H1 (cell line): Measurements from ENCODE around the gene MESD. TPM values are rescaled to one million over a fixed set of nuclear protein-coding genes. Genes with fewer than 3 reads are reported as not detected.

Source experiments
- CTCF ChIA-PET: fragments of 300-600 bp; sonication (Branson Sonifier 250); formaldehyde crosslinking; loops from one replicate; lab custom pipeline; 2021; ENCODE audit not compliant: partially characterized antibody; lab: Charles Lee
- POLR2A ChIA-PET: fragments of 300-600 bp; sonication (Branson Sonifier 250); formaldehyde crosslinking; loops from one replicate; lab custom pipeline; 2021; ENCODE audit warnings: inconsistent platforms; ENCODE audit not compliant: partially characterized antibody; lab: Charles Lee
- DNase-seq, 2 experiments: peaks; one replicate each; pipeline versions ENCODE4 v3.0.0 to v3.0.0-alpha.2; 2010 to 2022; ENCODE audit warnings: low spot score in 2 of 2, low read depth in 1 of 2, mixed read lengths in 1 of 2
- FAIRE-seq: peaks from 2 replicates; lab custom pipeline; 2011; peaks lifted over from hg19 to GRCh38; lab: Jason Lieb, UNC
- H2AFZ ChIP-seq: 2 replicates; pipeline ENCODE4 v1.8.1; 2012; ENCODE audit warnings: low read length, inconsistent platforms
- H2AK5ac ChIP-seq: 2 replicates; pipeline ENCODE4 v1.6.1; 2013; ENCODE audit warnings: low read depth, low read length
- H2BK120ac ChIP-seq: replicated peaks from 2 replicates; pipeline ENCODE3; 2013; ENCODE audit warnings: low read depth, low read length, inconsistent platforms
- H2BK12ac ChIP-seq: 2 replicates; pipeline ENCODE4 v1.6.1; 2013; ENCODE audit warnings: low read depth, low read length
- H2BK15ac ChIP-seq: 2 replicates; pipeline ENCODE4 v1.6.1; 2013; ENCODE audit warnings: low read length
- H2BK20ac ChIP-seq: 2 replicates; pipeline ENCODE4 v1.6.1; 2013; ENCODE audit warnings: low read length
- H2BK5ac ChIP-seq: 2 replicates; pipeline ENCODE4 v1.6.1; 2013; ENCODE audit warnings: low read depth, low read length
- H3K14ac ChIP-seq: 2 replicates; pipeline ENCODE4 v1.6.1; 2013; ENCODE audit warnings: inconsistent platforms; ENCODE audit not compliant: insufficient read length
- H3K18ac ChIP-seq: 2 replicates; pipeline ENCODE4 v1.6.1; 2013; ENCODE audit warnings: low read length; ENCODE audit errors: extremely low read depth
- H3K23ac ChIP-seq: 2 replicates; pipeline ENCODE4 v1.6.1; 2013; ENCODE audit warnings: inconsistent platforms; ENCODE audit not compliant: insufficient read length
- H3K23me2 ChIP-seq: 2 replicates; pipeline ENCODE4 v1.6.1; 2013; ENCODE audit warnings: low read depth, low read length
- H3K27ac ChIP-seq: 2 replicates; pipeline ENCODE4 v1.6.1; 2011; ENCODE audit warnings: low read depth, low read length, inconsistent platforms
- H3K27me3 ChIP-seq, 4 experiments: replicated peaks in 1 of 4; 1 replicate in 1 of 4; 2 replicates in 3 of 4; pipeline versions ENCODE4 v1.6.1 to v1.8.1; 2011 to 2013; ENCODE audit warnings: low read length in 3 of 4, mild to moderate bottlenecking in 3 of 4, inconsistent platforms in 2 of 4, mixed read lengths in 2 of 4, moderate library complexity in 1 of 4; ENCODE audit not compliant: control insufficient read depth in 3 of 4, insufficient read depth in 3 of 4; ENCODE audit errors: extremely low read depth in 1 of 4
- H3K36me3 ChIP-seq, 4 experiments: 2 replicates each; pipeline versions ENCODE4 v1.6.1 to v1.8.1; 2011 to 2013; ENCODE audit warnings: mild to moderate bottlenecking in 4 of 4, low read length in 3 of 4, moderate library complexity in 2 of 4, control low read depth in 1 of 4, inconsistent platforms in 1 of 4; ENCODE audit not compliant: insufficient read depth in 4 of 4, control insufficient read depth in 2 of 4
- H3K4ac ChIP-seq: replicated peaks from 2 replicates; pipeline ENCODE3; 2013; ENCODE audit warnings: low read length, low read depth, mixed read lengths, inconsistent platforms; ENCODE audit not compliant: insufficient read length
- H3K4me1 ChIP-seq, 4 experiments: replicated peaks in 1 of 4; 1 replicate in 1 of 4; 2 replicates in 3 of 4; pipeline versions ENCODE4 v1.6.1 to v1.8.1; 2011 to 2013; ENCODE audit warnings: low read length in 3 of 4, inconsistent platforms in 2 of 4, mixed read lengths in 1 of 4; ENCODE audit not compliant: insufficient read depth in 4 of 4, control insufficient read depth in 3 of 4
- H3K4me2 ChIP-seq, 2 experiments: 2 replicates each; pipeline versions ENCODE4 v1.6.1 to v1.8.1; 2011 to 2013; ENCODE audit warnings: low read depth in 2 of 2, low read length in 2 of 2, control low read depth in 1 of 2, inconsistent platforms in 1 of 2, mild to moderate bottlenecking in 1 of 2; ENCODE audit not compliant: insufficient read depth in 1 of 2
- H3K4me3 ChIP-seq, 4 experiments: fragments of 200-600, 300-600 bp in 1 of 4; sonication (generic), shearing (Covaris generic), sonication (Bioruptor Twin) in 1 of 4; 2 replicates each; pipeline versions ENCODE4 v1.5.1 to v1.8.1; 2011 to 2016; ENCODE audit warnings: low read length in 4 of 4, low read depth in 3 of 4, control low read depth in 2 of 4, inconsistent platforms in 2 of 4, mild to moderate bottlenecking in 2 of 4, mixed read lengths in 1 of 4, moderate library complexity in 1 of 4; ENCODE audit not compliant: insufficient read depth in 2 of 4; ENCODE audit errors: extremely low read depth in 1 of 4
- H3K56ac ChIP-seq: replicated peaks from 2 replicates; pipeline ENCODE3; 2013; ENCODE audit warnings: low read depth, mild to moderate bottlenecking, mixed read lengths, low read length, inconsistent platforms; ENCODE audit not compliant: insufficient read length
- H3K79me1 ChIP-seq: 2 replicates; pipeline ENCODE4 v1.6.1; 2013; ENCODE audit warnings: low read depth, low read length, control low read depth
- H3K79me2 ChIP-seq, 2 experiments: 2 replicates each; pipeline versions ENCODE4 v1.6.1 to v1.8.1; 2012 to 2013; ENCODE audit warnings: low read length in 2 of 2, mild to moderate bottlenecking in 2 of 2, inconsistent platforms in 1 of 2; ENCODE audit not compliant: insufficient read depth in 2 of 2, control insufficient read depth in 1 of 2
- H3K9ac ChIP-seq, 4 experiments: replicated peaks in 1 of 4; 1 replicate in 1 of 4; 2 replicates in 3 of 4; pipeline versions ENCODE4 v1.6.1 to v1.8.1; 2011 to 2013; ENCODE audit warnings: low read depth in 3 of 4, low read length in 3 of 4, control low read depth in 2 of 4, mild to moderate bottlenecking in 2 of 4, moderate library complexity in 2 of 4, inconsistent platforms in 1 of 4; ENCODE audit errors: extremely low read depth in 1 of 4
- H3K9me3 ChIP-seq, 2 experiments: 2 replicates each; pipeline versions ENCODE4 v1.6.1 to v1.8.1; 2012 to 2013; ENCODE audit warnings: mild to moderate bottlenecking in 2 of 2, moderate library complexity in 2 of 2, control low read depth in 1 of 2, inconsistent platforms in 1 of 2, low read depth in 1 of 2, low read length in 1 of 2, mixed read lengths in 1 of 2; ENCODE audit not compliant: insufficient read depth in 2 of 2
- H4K20me1 ChIP-seq, 2 experiments: replicated peaks in 1 of 2; 2 replicates each; pipeline versions ENCODE3 to v1.8.1; 2011 to 2013; ENCODE audit warnings: inconsistent platforms in 2 of 2, low read length in 2 of 2, mild to moderate bottlenecking in 1 of 2; ENCODE audit not compliant: insufficient read depth in 2 of 2, control insufficient read depth in 1 of 2
- H4K5ac ChIP-seq: 2 replicates; pipeline ENCODE4 v1.6.1; 2013; ENCODE audit warnings: low read length, low read depth, mixed read lengths, inconsistent platforms; ENCODE audit not compliant: insufficient read length
- H4K8ac ChIP-seq: 2 replicates; pipeline ENCODE4 v1.8.0; 2013; ENCODE audit warnings: mild to moderate bottlenecking, moderate library complexity, low read length, inconsistent platforms; ENCODE audit not compliant: insufficient read depth; ENCODE audit errors: extremely low read depth
- H4K91ac ChIP-seq: replicated peaks from 2 replicates; pipeline ENCODE3; 2013; ENCODE audit warnings: low read length, mixed read lengths, inconsistent platforms; ENCODE audit not compliant: insufficient read length
- CBX5 ChIP-seq: fragments of 300-800, 300-1000 bp; sonication (generic); IDR thresholded peaks from 2 replicates; pipeline ENCODE4 v1.7.1; 2016; ENCODE audit warnings: antibody characterized with exemption, low read length, low read depth
- CHD1 ChIP-seq: IDR thresholded peaks from 2 replicates; pipeline ENCODE4 v1.6.1; 2012; ENCODE audit warnings: low read depth, low read length, improper control_type of control experiment
- FOSL1 ChIP-seq: IDR thresholded peaks from 2 replicates; pipeline ENCODE4 v1.6.1; 2011; ENCODE audit warnings: mild to moderate bottlenecking, low read depth, low read length, moderate library complexity; ENCODE audit not compliant: insufficient read depth
- JUND ChIP-seq: IDR thresholded peaks from 2 replicates; pipeline ENCODE4 v1.6.1; 2011; ENCODE audit warnings: mild to moderate bottlenecking, improper control_type of control experiment, low read length
- POU5F1 ChIP-seq: IDR thresholded peaks from 2 replicates; pipeline ENCODE4 v1.6.1; 2011; ENCODE audit warnings: low read depth, mild to moderate bottlenecking, low read length, moderate library complexity
- RXRA ChIP-seq: IDR thresholded peaks from 2 replicates; pipeline ENCODE4 v1.6.1; 2011; ENCODE audit warnings: low read depth, mild to moderate bottlenecking, low read length, moderate library complexity; ENCODE audit not compliant: insufficient read depth
- SAP30 ChIP-seq: fragments of 300-600 bp; sonication (generic); IDR thresholded peaks from 2 replicates; pipeline ENCODE4 v1.7.1; 2012; ENCODE audit warnings: low read length, moderate library complexity, mild to moderate bottlenecking, inconsistent platforms; ENCODE audit not compliant: insufficient read depth, insufficient replicate concordance
- SP1 ChIP-seq: IDR thresholded peaks from 2 replicates; pipeline ENCODE4 v1.6.1; 2011; ENCODE audit warnings: low read depth, low read length
- TBP ChIP-seq: IDR thresholded peaks from 2 replicates; pipeline ENCODE4 v1.6.1; 2011; ENCODE audit warnings: low read depth, low read length, improper control_type of control experiment
- WGBS, 2 experiments: shearing (Covaris generic) in 1 of 2; methylation state at CpG; one replicate each; pipeline versions ENCODE4 v1.1.6 to v1.1.7; 2013 to 2015; ENCODE audit warnings: low lambda C conversion rate in 2 of 2, mixed read lengths in 2 of 2, inconsistent platforms in 1 of 2, low coverage in 1 of 2, missing lambda C conversion rate in 1 of 2; ENCODE audit not compliant: insufficient replicate concordance in 2 of 2, insufficient coverage in 1 of 2, insufficient read length in 1 of 2; ENCODE audit errors: extremely low coverage in 1 of 2, missing lambda C conversion rate in 1 of 2; 5-methylcytosine and 5-hydroxymethylcytosine counted together
- polyA plus RNA-seq, 7 experiments: library from polyadenylated mRNA; depleted of rRNA in 3 of 7; stranded (reverse) in 5 of 7; unstranded in 2 of 7; fragments of >200 nt in 5 of 7; fragments of 200-250 nt in 2 of 7; gene quantifications; 1 replicate in 5 of 7; 2 replicates in 1 of 7; 4 replicates in 1 of 7; pipeline versions ENCODE4 v1.2.1 to v1.2.3, GENCODE V29; 2011 to 2013; ENCODE audit warnings: missing spikeins in 2 of 7, mixed read lengths in 2 of 7
- total RNA-seq: library from RNA; stranded (reverse); fragmentation: NEBNext Ultra II Directional; extraction: Animal tissue kit (Norgen Biotek cat#: 25700); gene quantifications from 2 replicates; pipeline ENCODE4 v1.2.1, GENCODE V29; 2021
- TF ChIP-seq, protein P1 (sequence below): IDR thresholded peaks from 2 replicates; pipeline ENCODE4 v1.6.1; 2012; ENCODE audit warnings: inconsistent platforms
- TF ChIP-seq, protein P2 (sequence below): IDR thresholded peaks from 2 replicates; pipeline ENCODE4 v1.6.1; 2011; ENCODE audit warnings: low read depth, mild to moderate bottlenecking, low read length; ENCODE audit not compliant: insufficient read depth

The MESD gene
- total and polyA plus RNA-seq, 2 of the 8 experiments (the other 6 are each of a cell fraction or from before 2014, with no cell fraction given): 11.0 to 28.3 TPM

DNA sequence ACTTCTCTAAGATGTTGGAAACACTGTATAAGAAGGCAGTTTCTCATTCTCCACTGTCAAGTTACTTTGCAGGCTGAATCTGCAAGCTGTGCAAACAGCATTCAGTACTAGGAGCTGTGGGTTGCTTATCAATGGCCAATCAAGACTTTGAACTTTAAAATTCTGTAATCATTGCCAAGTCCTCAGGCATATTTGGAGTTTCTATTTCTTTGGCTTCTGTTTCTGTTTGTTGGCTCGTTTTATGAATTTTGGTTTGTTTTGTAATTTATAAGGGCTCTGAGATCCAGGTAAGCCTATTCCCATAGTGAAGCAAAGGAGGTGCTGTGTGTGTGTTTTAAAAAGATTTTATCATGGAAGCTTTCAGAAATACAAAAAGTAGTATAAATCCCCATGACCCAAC lies 43.2 kb upstream of the MESD start:
- no peak overlapping the region for H3K23ac ChIP-seq
- WGBS, 2 experiments: 80% methylated on average over 1 of the region's 1 CpG; no CpG with 5 or more reads in 1 of the 2 experiments
- 0 out of 7 replicates have a peak, but pooled peaks cover 0 to 3% (median 0%) of the 10 kb centered on the region in 4 experiments for H3K4me1 ChIP-seq
- H3K18ac ChIP-seq: no peak overlapping the region
- H3K9me3 ChIP-seq: peaks cover 6 to 7% of the 10 kb centered on the region in 2 experiments
- H2AK5ac ChIP-seq: no peak overlapping the region
- no peaks in the 10 kb centered on the region for H3K79me1 ChIP-seq
- H3K36me3 ChIP-seq: no peaks in the 10 kb centered on the region
- no peak overlapping the region for H2BK20ac ChIP-seq
- no peak overlapping the region for H3K27ac ChIP-seq
- H4K5ac ChIP-seq: no peak overlapping the region
- no peak overlapping the region for H2BK15ac ChIP-seq
- H4K91ac ChIP-seq: no peak overlapping the region
- no peaks in the 10 kb centered on the region for H3K79me2 ChIP-seq
- H2BK120ac ChIP-seq: no peak overlapping the region
- no peaks in the 10 kb centered on the region for H3K27me3 ChIP-seq
- ChIA-PET CTCF (interaction anchor here (1.0 to 1.1 kb wide), 3 partner anchors 16 to 233 kb away, joined by 3 to 4 read pairs (median 3); no protein-coding TSS in a partner anchor), POLR2A (interaction anchor here (0.7 kb wide), 1 partner anchor 18 kb away, joined by 5 read pairs; no protein-coding TSS in a partner anchor)
- no peaks in the 10 kb centered on the region for H3K23me2 ChIP-seq
- DNase-seq (no peak), FAIRE-seq (no peak)
- no peaks in the 10 kb centered on the region for H4K20me1 ChIP-seq
- H2AFZ ChIP-seq: no peak overlapping the region
- no peak overlapping the region for H3K4me2 ChIP-seq
- H2BK12ac ChIP-seq: no peak overlapping the region
- H2BK5ac ChIP-seq: no peak overlapping the region
- no peak overlapping the region for H3K56ac ChIP-seq
- no peak overlapping the region for H4K8ac ChIP-seq
- TF ChIP-seq CHD1 (no peak), SAP30 (no peak), RXRA (no peak), POU5F1 (no peak), CBX5 (no peak), FOSL1 (no peak), SP1 (no peak), TBP (no peak), JUND (no peak)
- TF ChIP-seq, protein P1, sequence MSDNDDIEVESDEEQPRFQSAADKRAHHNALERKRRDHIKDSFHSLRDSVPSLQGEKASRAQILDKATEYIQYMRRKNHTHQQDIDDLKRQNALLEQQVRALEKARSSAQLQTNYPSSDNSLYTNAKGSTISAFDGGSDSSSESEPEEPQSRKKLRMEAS: no peak
- TF ChIP-seq, protein P2, sequence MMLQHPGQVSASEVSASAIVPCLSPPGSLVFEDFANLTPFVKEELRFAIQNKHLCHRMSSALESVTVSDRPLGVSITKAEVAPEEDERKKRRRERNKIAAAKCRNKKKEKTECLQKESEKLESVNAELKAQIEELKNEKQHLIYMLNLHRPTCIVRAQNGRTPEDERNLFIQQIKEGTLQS: no peak
- no peak overlapping the region for H3K9ac ChIP-seq
- no peak overlapping the region for H3K4ac ChIP-seq
- H3K14ac ChIP-seq: no peak overlapping the region
- H3K4me3 ChIP-seq: no peak overlapping the region
